Measurements from ENCODE around the gene TMEM204. TPM values are rescaled to one million over a fixed set of nuclear protein-coding genes. Genes with fewer than 3 reads are reported as not detected.

The TMEM204 gene
- total and polyA plus RNA-seq, 9 donors: 6.5 to 35.5 (median 13.8) TPM

- no peak overlapping the region for H3K4me3 ChIP-seq
- H3K4me1 ChIP-seq (ENCODE audit: insufficient read depth): no peaks in the 10 kb centered on the region
- 78 to 85% (median 83%) methylated on average over 15 of the region's 15 CpGs for WGBS, 3 donors
- intact Hi-C loops (cut with DNase I): no loop called here
- TF ChIP-seq POLR2A (IDR thresholded peaks at IDR 0.05) (no peak), CTCF (IDR thresholded peaks at IDR 0.05) (no peak), EP300 (IDR thresholded peaks at IDR 0.05) (no peak)
- no peaks in the 10 kb centered on the region for H3K9me3 ChIP-seq
- no peak for DNase-seq
- no peak overlapping the region for H3K27ac ChIP-seq
- no peaks in the 10 kb centered on the region for H3K27me3 ChIP-seq
- H3K36me3 ChIP-seq: no peaks in the 10 kb centered on the region
These were observed 20.7 kb upstream of the TMEM204 start for GRCh38 chr16:1512774-1513173.

- DNase-seq: no peak
- Histone ChIP-seq H3K9me3 (no peaks in the 10 kb centered on the region), H3K27me3 (no peaks in the 10 kb centered on the region), H3K4me3 (no peak overlapping the region), H3K36me3 (no peaks in the 10 kb centered on the region), H3K27ac (no peak overlapping the region), H3K4me1 (ENCODE audit: insufficient read depth) (no peaks in the 10 kb centered on the region)
- TF ChIP-seq POLR2A (IDR thresholded peaks at IDR 0.05): no peak
- no peak for TF ChIP-seq CTCF (IDR thresholded peaks at IDR 0.05)
- no peak for TF ChIP-seq EP300 (IDR thresholded peaks at IDR 0.05)
- WGBS, 3 donors: 61 to 97% (median 97%) methylated on average over 3 of the region's 3 CpGs
- intact Hi-C loops (cut with DNase I): no loop called here
These were observed 19.0 kb upstream of the TMEM204 start for GRCh38 chr16:1514507-1514906.

GRCh38 chr16:1518626-1519135 lies 14.8 kb upstream of the TMEM204 start:
- H3K36me3 ChIP-seq: no peaks in the 10 kb centered on the region

GRCh38 chr16:1519831-1520230 lies 13.6 kb upstream of the TMEM204 start:
- no peaks in the 10 kb centered on the region for H3K4me1 ChIP-seq (ENCODE audit: insufficient read depth)
- no peak overlapping the region for H3K27ac ChIP-seq
- no peak for TF ChIP-seq EP300 (IDR thresholded peaks at IDR 0.05)
- TF ChIP-seq CTCF (IDR thresholded peaks at IDR 0.05): no peak
- no peak for TF ChIP-seq POLR2A (IDR thresholded peaks at IDR 0.05)
- 90 to 96% (median 92%) methylated on average over 17 of the region's 17 CpGs for WGBS, 3 donors
- no peak for DNase-seq
- H3K36me3 ChIP-seq: no peaks in the 10 kb centered on the region
- H3K27me3 ChIP-seq: no peaks in the 10 kb centered on the region
- H3K9me3 ChIP-seq: no peaks in the 10 kb centered on the region
- H3K4me3 ChIP-seq: no peak overlapping the region
- intact Hi-C loops (cut with DNase I): no loop called here

More at GRCh38 chr16:1518626-1519135, 14.8 kb upstream of the TMEM204 start:
- intact Hi-C loops (cut with DNase I): no loop called here
- no peaks in the 10 kb centered on the region for H3K4me1 ChIP-seq (ENCODE audit: insufficient read depth)
- H3K27me3 ChIP-seq: no peaks in the 10 kb centered on the region
- DNase-seq: no peak
- H3K9me3 ChIP-seq: no peaks in the 10 kb centered on the region
- H3K4me3 ChIP-seq: no peak overlapping the region
- H3K27ac ChIP-seq: no peak overlapping the region
- 87 to 95% (median 87%) methylated on average over 16 of the region's 16 CpGs for WGBS, 3 donors
- TF ChIP-seq POLR2A (IDR thresholded peaks at IDR 0.05): no peak
- no peak for TF ChIP-seq CTCF (IDR thresholded peaks at IDR 0.05)

Measured in ovary (tissue), 9 donors.